Measurements from ENCODE around the gene GET4. TPM values are rescaled to one million over a fixed set of nuclear protein-coding genes. Genes with fewer than 3 reads are reported as not detected.

GET4 gene
- total RNA-seq, 2 donors from 2014 or later: 50.0 to 91.9 TPM

DNA sequence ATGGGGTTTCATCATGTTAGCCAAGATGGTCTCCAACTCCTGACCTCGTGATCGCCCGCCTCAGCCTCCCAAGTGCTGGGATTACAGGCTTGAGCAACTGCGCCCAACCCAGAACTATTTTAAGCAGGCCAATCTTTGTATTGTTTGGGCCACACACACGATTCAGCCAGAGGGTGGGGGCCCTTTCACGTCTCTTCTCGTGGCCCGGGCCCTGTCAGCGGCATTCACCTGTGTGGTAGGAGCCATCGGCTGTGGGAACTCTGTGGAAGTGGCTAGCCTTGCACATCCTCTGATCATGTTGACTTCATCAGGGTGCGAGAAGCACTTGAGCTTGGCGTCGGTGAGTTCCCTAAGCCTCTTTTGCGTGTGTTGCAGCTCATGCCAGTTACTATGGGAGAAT is 27.2 kb upstream of the GET4 start:
- intact Hi-C loops (cut with DNase I): loop anchor here (10.0 kb wide), 1 partner anchor 334 kb away; the partner anchor contains the start of gene PDGFA
- no peak for DNase-seq (ENCODE audit: low spot score)
- Histone ChIP-seq H3K27me3 (replicated peaks; ENCODE audit: insufficient read depth) (no peaks in the 10 kb centered on the region), H3K4me1 (replicated peaks) (no peaks in the 10 kb centered on the region), H3K36me3 (peaks cover 13 to 18% of the 10 kb centered on the region in 2 donors), H3K27ac (no peak overlapping the region), H3K4me3 (no peak overlapping the region), H3K9me3 (no peaks in the 10 kb centered on the region)
- TF ChIP-seq POLR2AphosphoS5 (IDR thresholded peaks at IDR 0.05): no peak
- TF ChIP-seq POLR2A (IDR thresholded peaks at IDR 0.05): no peak
- TF ChIP-seq, protein P1, sequence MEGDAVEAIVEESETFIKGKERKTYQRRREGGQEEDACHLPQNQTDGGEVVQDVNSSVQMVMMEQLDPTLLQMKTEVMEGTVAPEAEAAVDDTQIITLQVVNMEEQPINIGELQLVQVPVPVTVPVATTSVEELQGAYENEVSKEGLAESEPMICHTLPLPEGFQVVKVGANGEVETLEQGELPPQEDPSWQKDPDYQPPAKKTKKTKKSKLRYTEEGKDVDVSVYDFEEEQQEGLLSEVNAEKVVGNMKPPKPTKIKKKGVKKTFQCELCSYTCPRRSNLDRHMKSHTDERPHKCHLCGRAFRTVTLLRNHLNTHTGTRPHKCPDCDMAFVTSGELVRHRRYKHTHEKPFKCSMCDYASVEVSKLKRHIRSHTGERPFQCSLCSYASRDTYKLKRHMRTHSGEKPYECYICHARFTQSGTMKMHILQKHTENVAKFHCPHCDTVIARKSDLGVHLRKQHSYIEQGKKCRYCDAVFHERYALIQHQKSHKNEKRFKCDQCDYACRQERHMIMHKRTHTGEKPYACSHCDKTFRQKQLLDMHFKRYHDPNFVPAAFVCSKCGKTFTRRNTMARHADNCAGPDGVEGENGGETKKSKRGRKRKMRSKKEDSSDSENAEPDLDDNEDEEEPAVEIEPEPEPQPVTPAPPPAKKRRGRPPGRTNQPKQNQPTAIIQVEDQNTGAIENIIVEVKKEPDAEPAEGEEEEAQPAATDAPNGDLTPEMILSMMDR (IDR thresholded peaks at IDR 0.05): no peak
- WGBS: 93% methylated on average over 14 of the region's 14 CpGs

DNA sequence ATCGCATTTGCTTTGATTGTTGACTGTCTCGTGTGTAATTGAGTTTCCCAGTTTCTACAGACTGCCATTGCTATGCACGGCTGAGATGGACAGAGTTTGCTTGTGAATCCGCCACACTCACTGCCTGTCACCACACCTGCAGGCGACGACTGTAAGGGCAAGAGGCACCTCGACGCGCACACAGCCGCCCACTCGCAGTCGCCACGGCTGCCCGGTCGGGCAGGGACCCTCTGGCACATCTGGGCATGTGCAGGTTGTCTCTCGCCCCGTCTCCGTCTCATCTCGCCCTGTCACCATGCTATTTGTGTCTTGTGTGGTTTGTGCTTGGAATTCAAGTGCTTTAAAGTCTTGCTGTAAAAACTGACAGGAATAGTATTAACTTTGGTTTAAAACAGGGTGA is 26.6 kb upstream of the GET4 start:
- Histone ChIP-seq H3K4me3 (no peak overlapping the region), H3K36me3 (peaks cover 15 to 16% of the 10 kb centered on the region in 2 donors), H3K27ac (no peak overlapping the region), H3K27me3 (replicated peaks; ENCODE audit: insufficient read depth) (no peaks in the 10 kb centered on the region), H3K9me3 (no peaks in the 10 kb centered on the region), H3K4me1 (replicated peaks) (no peaks in the 10 kb centered on the region)
- DNase-seq (ENCODE audit: low spot score): no peak
- intact Hi-C loops (cut with DNase I): loop anchor here (10.0 kb wide), 1 partner anchor 335 kb away; the partner anchor contains the start of gene PDGFA
- no peak for TF ChIP-seq POLR2AphosphoS5 (IDR thresholded peaks at IDR 0.05)
- TF ChIP-seq, protein P1 (IDR thresholded peaks at IDR 0.05): no peak
- no peak for TF ChIP-seq POLR2A (IDR thresholded peaks at IDR 0.05)
- WGBS: 78% methylated on average over 18 of the region's 19 CpGs

DNA sequence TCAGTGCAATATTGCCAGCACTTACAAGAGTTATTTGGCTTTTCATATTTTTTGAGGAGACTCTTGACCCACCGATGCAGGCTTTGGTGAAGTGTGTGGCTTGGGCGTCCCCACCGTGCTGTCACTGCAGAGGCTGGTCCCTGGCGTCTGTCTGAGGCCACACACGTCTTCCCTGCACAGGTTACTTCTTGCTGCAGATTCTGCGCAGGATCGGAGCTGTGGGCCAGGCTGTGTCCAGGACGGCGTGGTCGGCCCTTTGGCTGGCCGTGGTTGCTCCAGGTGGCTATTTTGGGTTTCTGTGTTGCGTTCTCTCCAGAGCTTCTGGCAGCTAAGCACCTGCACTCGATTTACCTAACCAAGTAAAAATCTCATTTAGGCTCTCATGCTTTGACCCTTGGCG is 25.1 kb upstream of the GET4 start:
- Histone ChIP-seq H3K9me3 (no peaks in the 10 kb centered on the region), H3K4me3 (no peak overlapping the region), H3K36me3 (peaks cover 15 to 19% of the 10 kb centered on the region in 2 donors), H3K27me3 (replicated peaks; ENCODE audit: insufficient read depth) (no peaks in the 10 kb centered on the region), H3K4me1 (replicated peaks) (no peaks in the 10 kb centered on the region), H3K27ac (no peak overlapping the region)
- no peak for DNase-seq (ENCODE audit: low spot score)
- 92% methylated on average over 14 of the region's 14 CpGs for WGBS
- intact Hi-C loops (cut with DNase I): no loop called here
- TF ChIP-seq POLR2AphosphoS5 (IDR thresholded peaks at IDR 0.05): no peak
- TF ChIP-seq, protein P1 (IDR thresholded peaks at IDR 0.05): no peak
- no peak for TF ChIP-seq POLR2A (IDR thresholded peaks at IDR 0.05)

DNA sequence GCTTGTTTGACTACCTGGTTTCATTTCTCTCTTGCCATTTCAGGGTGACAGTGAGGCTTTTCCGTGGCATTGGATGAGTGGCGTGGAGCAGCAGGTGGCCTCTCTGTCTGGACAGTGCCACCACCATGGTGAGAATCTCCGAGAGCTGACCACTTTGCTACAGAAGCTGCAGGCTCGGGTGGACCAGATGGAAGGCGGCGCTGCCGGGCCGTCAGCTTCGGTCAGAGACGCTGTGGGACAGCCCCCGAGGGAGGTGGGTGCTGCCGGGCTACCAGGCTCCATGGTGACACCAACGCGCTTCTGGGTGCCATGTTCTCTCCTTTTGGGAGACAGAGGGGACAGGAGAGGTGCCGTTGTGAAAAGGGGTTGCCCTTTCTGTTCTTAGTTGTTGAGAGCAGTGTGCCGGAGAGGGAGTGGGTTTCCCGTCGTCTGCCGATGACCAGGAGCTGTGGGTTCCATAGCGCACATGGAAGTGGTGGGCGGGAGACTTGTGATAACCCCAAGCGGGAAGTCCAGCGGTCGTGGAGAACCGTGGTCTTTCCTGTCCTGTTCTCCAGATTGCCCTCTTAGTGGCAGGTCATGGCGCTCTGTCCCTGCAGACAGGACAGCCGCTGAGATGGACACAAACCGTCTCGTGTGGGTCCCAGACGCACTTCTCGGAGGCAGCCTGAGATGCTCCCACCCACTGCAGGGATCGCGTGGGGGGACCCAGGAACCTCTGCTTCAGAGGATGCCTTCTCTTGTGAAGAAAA is 22.8 kb upstream of the GET4 start:
- TF ChIP-seq POLR2A (IDR thresholded peaks at IDR 0.05) (no peak), POLR2AphosphoS5 (IDR thresholded peaks at IDR 0.05) (no peak)
- TF ChIP-seq, protein P1 (IDR thresholded peaks at IDR 0.05): no peak
- WGBS: 90% methylated on average over 33 of the region's 33 CpGs

More for the DNA sequence above, 22.8 kb upstream of the GET4 start:
- Histone ChIP-seq H3K9me3 (no peaks in the 10 kb centered on the region), H3K27ac (no peak overlapping the region), H3K4me3 (no peak overlapping the region), H3K36me3 (peaks cover 15 to 19% of the 10 kb centered on the region in 2 donors), H3K4me1 (replicated peaks) (no peaks in the 10 kb centered on the region), H3K27me3 (replicated peaks; ENCODE audit: insufficient read depth) (no peaks in the 10 kb centered on the region)
- DNase-seq (ENCODE audit: low spot score): no peak
- intact Hi-C loops (cut with DNase I): no loop called here
